HepG2 (cell line): ENCODE data around the gene TYMP. TPM values are rescaled to one million over a fixed set of nuclear protein-coding genes. Genes with fewer than 3 reads are reported as not detected.

ENCODE experiments used
- CEBPB ChIP-seq: IDR thresholded peaks from 2 replicates; pipeline ENCODE4 v1.6.1; 2011; ENCODE audit warnings: low read depth, low read length, improper control_type of control experiment, borderline replicate concordance
- CEBPZ ChIP-seq: IDR thresholded peaks from 2 replicates; pipeline ENCODE4 v1.6.1; 2012; ENCODE audit warnings: low read length, improper control_type of control experiment
- EP300 ChIP-seq, 3 experiments: sonication (generic) in 1 of 3; formaldehyde crosslinking in 1 of 3; IDR thresholded peaks; 2 replicates each; pipeline versions ENCODE4 v1.5.1 to v1.6.1; 2011 to 2020; ENCODE audit warnings: low read depth in 2 of 3, low read length in 2 of 3, borderline replicate concordance in 1 of 3, improper control_type of control experiment in 1 of 3, mild to moderate bottlenecking in 1 of 3, missing genetic modification reagents in 1 of 3, moderate library complexity in 1 of 3
- KAT7 ChIP-seq: IDR thresholded peaks from 2 replicates; pipeline ENCODE4 v1.6.1; 2018; ENCODE audit warnings: borderline replicate concordance, missing compliant biosample characterization
- MIXL1 ChIP-seq: IDR thresholded peaks from 2 replicates; pipeline ENCODE4 v1.6.1; 2016
- MLLT10 ChIP-seq: sonication (generic); formaldehyde crosslinking; IDR thresholded peaks from 2 replicates; pipeline ENCODE4 v1.4.0; 2020; ENCODE audit warnings: missing genetic modification reagents
- NFIB ChIP-seq: sonication (generic); formaldehyde crosslinking; IDR thresholded peaks from 2 replicates; pipeline ENCODE4 v1.9.0; 2021; ENCODE audit warnings: missing genetic modification reagents, mild to moderate bottlenecking, borderline replicate concordance
- REXO4 ChIP-seq: sonication (generic); formaldehyde crosslinking; IDR thresholded peaks from 2 replicates; pipeline ENCODE4 v1.8.0; 2022; ENCODE audit warnings: missing genetic modification reagents, mild to moderate bottlenecking, borderline replicate concordance
- RXRB ChIP-seq: IDR thresholded peaks from 2 replicates; pipeline ENCODE4 v1.6.1; 2016; ENCODE audit warnings: borderline replicate concordance, missing genetic modification reagents, missing compliant biosample characterization
- SMAD9 ChIP-seq: sonication (generic); formaldehyde crosslinking; IDR thresholded peaks from 2 replicates; pipeline ENCODE4 v1.5.1; 2020; ENCODE audit warnings: mild to moderate bottlenecking, missing genetic modification reagents
- ZBTB21 ChIP-seq: sonication (generic); formaldehyde crosslinking; IDR thresholded peaks from 2 replicates; pipeline ENCODE4 v1.4.0; 2020; ENCODE audit warnings: missing genetic modification reagents
- ZIK1 ChIP-seq: sonication (generic); formaldehyde crosslinking; IDR thresholded peaks from 2 replicates; pipeline ENCODE4 v1.5.0; 2020; ENCODE audit warnings: mild to moderate bottlenecking, low read depth, missing genetic modification reagents, borderline replicate concordance
- ZNF337 ChIP-seq: sonication (generic); formaldehyde crosslinking; IDR thresholded peaks from 2 replicates; pipeline ENCODE4 v1.5.1; 2020; ENCODE audit warnings: missing genetic modification reagents, low read depth, mild to moderate bottlenecking, borderline replicate concordance
- ZNF362 ChIP-seq: sonication (generic); formaldehyde crosslinking; IDR thresholded peaks from 2 replicates; pipeline ENCODE4 v1.4.0; 2020; ENCODE audit warnings: missing genetic modification reagents, mild to moderate bottlenecking, borderline replicate concordance
- ZNF431 ChIP-seq: sonication (generic); formaldehyde crosslinking; IDR thresholded peaks from 2 replicates; pipeline ENCODE4 v1.9.0; 2022; ENCODE audit warnings: missing genetic modification reagents, low read depth, mild to moderate bottlenecking, borderline replicate concordance
- ZNF790 ChIP-seq: sonication (generic); formaldehyde crosslinking; IDR thresholded peaks from 2 replicates; pipeline ENCODE4 v1.8.0; 2022; ENCODE audit warnings: missing genetic modification reagents, mild to moderate bottlenecking, borderline replicate concordance
- polyA plus RNA-seq, 8 experiments: library from polyadenylated mRNA; depleted of rRNA in 3 of 8; stranded (reverse) in 7 of 8; unstranded in 1 of 8; fragments of >200 nt; fragmentation: Illumina TruSeq in 4 of 8; extraction: Trizol in 4 of 8; gene quantifications; 2 replicates each; pipeline versions ENCODE4 v1.2.1 to v1.2.3, GENCODE V29; 2011 to 2016; ENCODE audit warnings: low read depth in 4 of 8, missing spikeins in 1 of 8, mixed read lengths in 1 of 8; ENCODE audit not compliant: insufficient read depth in 1 of 8
- total RNA-seq, 5 experiments: library from RNA; depleted of rRNA; stranded (reverse); fragments of >200 nt; fragmentation: Illumina TruSeq; extraction: Trizol; gene quantifications; 2 replicates each; pipeline ENCODE4 v1.2.3, GENCODE V29; 2016; ENCODE audit warnings: low read depth in 1 of 5
- TF ChIP-seq, protein P1 (sequence below): sonication (generic); formaldehyde crosslinking; IDR thresholded peaks from 2 replicates; pipeline ENCODE4 v1.4.0; 2020; ENCODE audit warnings: missing genetic modification reagents, borderline replicate concordance
- TF ChIP-seq, protein P2 (sequence below): sonication (generic); formaldehyde crosslinking; IDR thresholded peaks from 2 replicates; pipeline ENCODE4 v1.4.0; 2020; ENCODE audit warnings: missing genetic modification reagents, borderline replicate concordance

TYMP gene
- total and polyA plus RNA-seq, 2 of the 13 experiments (the other 11 are each of a cell fraction or from before 2014, with no cell fraction given) = 3.9 to 4.3 TPM

GRCh38 chr22:50482107-50483074, 47.4 kb downstream of the TYMP start (continued):
- no peak for TF ChIP-seq EP300 (IDR thresholded peaks at IDR 0.05; ENCODE audit: low read depth in 2 of 2, low read length in 2 of 2)
- TF ChIP-seq EP300 (CRISPR knock-in tag; IDR thresholded peaks at IDR 0.05; ENCODE audit: borderline replicate concordance) = no peak
- TF ChIP-seq CEBPZ = no peak
- no peak for TF ChIP-seq KAT7 (CRISPR knock-in tag)
- no peak for TF ChIP-seq MLLT10 (CRISPR knock-in tag)
- TF ChIP-seq, protein P1, sequence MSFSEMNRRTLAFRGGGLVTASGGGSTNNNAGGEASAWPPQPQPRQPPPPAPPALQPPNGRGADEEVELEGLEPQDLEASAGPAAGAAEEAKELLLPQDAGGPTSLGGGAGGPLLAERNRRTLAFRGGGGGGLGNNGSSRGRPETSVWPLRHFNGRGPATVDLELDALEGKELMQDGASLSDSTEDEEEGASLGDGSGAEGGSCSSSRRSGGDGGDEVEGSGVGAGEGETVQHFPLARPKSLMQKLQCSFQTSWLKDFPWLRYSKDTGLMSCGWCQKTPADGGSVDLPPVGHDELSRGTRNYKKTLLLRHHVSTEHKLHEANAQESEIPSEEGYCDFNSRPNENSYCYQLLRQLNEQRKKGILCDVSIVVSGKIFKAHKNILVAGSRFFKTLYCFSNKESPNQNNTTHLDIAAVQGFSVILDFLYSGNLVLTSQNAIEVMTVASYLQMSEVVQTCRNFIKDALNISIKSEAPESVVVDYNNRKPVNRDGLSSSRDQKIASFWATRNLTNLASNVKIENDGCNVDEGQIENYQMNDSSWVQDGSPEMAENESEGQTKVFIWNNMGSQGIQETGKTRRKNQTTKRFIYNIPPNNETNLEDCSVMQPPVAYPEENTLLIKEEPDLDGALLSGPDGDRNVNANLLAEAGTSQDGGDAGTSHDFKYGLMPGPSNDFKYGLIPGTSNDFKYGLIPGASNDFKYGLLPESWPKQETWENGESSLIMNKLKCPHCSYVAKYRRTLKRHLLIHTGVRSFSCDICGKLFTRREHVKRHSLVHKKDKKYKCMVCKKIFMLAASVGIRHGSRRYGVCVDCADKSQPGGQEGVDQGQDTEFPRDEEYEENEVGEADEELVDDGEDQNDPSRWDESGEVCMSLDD (CRISPR knock-in tag) = peak; percentile 48; the same call in 1 of the 2 replicates
- no peak for TF ChIP-seq REXO4 (CRISPR knock-in tag)
- TF ChIP-seq, protein P2, sequence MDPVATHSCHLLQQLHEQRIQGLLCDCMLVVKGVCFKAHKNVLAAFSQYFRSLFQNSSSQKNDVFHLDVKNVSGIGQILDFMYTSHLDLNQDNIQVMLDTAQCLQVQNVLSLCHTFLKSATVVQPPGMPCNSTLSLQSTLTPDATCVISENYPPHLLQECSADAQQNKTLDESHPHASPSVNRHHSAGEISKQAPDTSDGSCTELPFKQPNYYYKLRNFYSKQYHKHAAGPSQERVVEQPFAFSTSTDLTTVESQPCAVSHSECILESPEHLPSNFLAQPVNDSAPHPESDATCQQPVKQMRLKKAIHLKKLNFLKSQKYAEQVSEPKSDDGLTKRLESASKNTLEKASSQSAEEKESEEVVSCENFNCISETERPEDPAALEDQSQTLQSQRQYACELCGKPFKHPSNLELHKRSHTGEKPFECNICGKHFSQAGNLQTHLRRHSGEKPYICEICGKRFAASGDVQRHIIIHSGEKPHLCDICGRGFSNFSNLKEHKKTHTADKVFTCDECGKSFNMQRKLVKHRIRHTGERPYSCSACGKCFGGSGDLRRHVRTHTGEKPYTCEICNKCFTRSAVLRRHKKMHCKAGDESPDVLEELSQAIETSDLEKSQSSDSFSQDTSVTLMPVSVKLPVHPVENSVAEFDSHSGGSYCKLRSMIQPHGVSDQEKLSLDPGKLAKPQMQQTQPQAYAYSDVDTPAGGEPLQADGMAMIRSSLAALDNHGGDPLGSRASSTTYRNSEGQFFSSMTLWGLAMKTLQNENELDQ (CRISPR knock-in tag) = no peak
- no peak for TF ChIP-seq ZIK1
- TF ChIP-seq RXRB = no peak
- no peak for TF ChIP-seq NFIB (CRISPR knock-in tag)
- TF ChIP-seq SMAD9 = no peak
- no peak for TF ChIP-seq ZNF790 (CRISPR knock-in tag)
- TF ChIP-seq CEBPB = no peak
- TF ChIP-seq ZNF337 (CRISPR knock-in tag) = no peak
- TF ChIP-seq ZNF362 (CRISPR knock-in tag) = no peak
- TF ChIP-seq MIXL1 = no peak
- no peak for TF ChIP-seq ZNF431 (CRISPR knock-in tag)
- no peak for TF ChIP-seq ZBTB21 (CRISPR knock-in tag)
